Measurements from ENCODE around the gene NSDHL. TPM values are rescaled to one million over a fixed set of nuclear protein-coding genes. Genes with fewer than 3 reads are reported as not detected.
"Not testable (repeated sequence)": the region's sequence is repeated elsewhere in the genome, so short reads cannot be mapped to it uniquely, and the experiment has no call there.

NSDHL gene
- 10 to 100 TPM; 20.0 to 20.6 TPM for total RNA-seq

DNA sequence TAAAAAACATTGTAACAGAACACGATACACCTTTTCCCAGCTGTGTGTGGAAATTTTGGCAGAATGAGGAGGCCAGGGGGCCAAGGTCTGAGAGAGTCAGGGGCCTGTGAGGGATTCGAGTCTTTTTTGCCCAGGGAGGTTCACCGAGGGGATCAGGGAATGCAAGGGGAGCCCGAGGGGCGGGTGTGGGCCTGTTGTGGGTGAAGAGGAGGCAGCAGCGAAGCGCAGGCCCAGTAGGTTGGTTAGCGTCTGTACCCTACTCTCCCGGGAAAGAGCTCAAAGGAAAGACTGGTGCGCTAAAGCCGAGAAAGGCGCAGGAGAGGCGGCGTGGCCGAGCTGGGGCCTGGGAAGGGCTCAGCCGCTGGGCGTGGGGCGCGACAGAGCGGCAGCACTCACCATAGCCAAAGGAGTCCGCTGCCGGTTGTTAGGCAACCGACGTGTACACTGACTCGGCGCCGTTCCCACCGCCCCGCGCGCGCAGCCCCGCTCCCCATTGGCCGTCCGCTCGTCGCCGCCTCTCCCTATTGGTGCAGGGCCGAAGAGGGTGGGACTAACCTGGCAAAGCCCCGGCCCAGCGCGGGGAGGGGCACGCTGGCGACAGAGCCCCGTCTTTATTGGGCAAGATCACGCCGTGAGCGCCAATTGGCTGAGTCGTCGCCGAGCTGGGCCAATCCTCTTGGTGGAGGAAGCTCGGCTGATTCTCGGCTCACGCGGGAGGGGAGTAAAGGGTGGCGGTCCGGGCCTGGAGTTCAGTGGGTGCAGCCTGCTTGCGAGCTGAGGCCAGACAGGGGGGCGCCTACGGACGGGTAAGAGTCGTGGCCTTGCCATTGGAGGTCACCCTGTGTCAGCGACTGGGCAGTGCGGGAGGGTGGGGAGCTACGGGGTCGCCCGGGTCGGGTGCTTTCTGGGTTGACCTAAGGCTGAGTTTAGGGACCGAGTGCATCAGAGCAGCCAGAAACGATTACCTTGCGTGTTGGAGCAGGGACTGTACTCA is at the start of gene NSDHL, which contains the start of gene CETN2:
TSS of gene NSDHL (plus strand) at position 752 of the 994 bp plus-strand sequence. CDS start 15,262 bp downstream, outside the sequence.
TSS of gene CETN2 (minus strand) at position 446 of the 994 bp plus-strand sequence. CDS start at position 399, 47 bp downstream.
- Mint-ChIP-seq H3K4me3 (peak within 1 kb of the TSS; percentile 83), H3K27me3 (no peaks in the 10 kb centered on the region), H3K4me1 (peaks cover 19% of the 10 kb centered on the region), H3K36me3 (ENCODE audit: low read depth) (peaks cover 9% of the 10 kb centered on the region), H3K9me3 (ENCODE audit: low read depth) (no peaks in the 10 kb centered on the region), H3K27ac (peak within 1 kb of the TSS; percentile 78)
- DNase-seq (peak; percentile 96), ATAC-seq (peak; percentile 99)
- intact Hi-C loops (cut with DNase I, micrococcal nuclease) = loop anchor here (1.0 to 10.0 kb wide), 5 partner anchors 97 to 1932 kb away; partner anchors contain the start of genes CD99L2 (in 1 of the 2), HAUS7 (in 1 of the 2) and VMA21 (in 1 of the 2)
- ChIA-PET CTCF (interaction anchor here (0.6 kb wide), 1 partner anchor 28 kb away, joined by 3 read pairs; no protein-coding TSS in a partner anchor), POLR2A (interaction anchor here (0.6 to 1.4 kb wide), 2 partner anchors 10 to 885 kb away, joined by 3 to 6 read pairs; no protein-coding TSS in a partner anchor)

DNA sequence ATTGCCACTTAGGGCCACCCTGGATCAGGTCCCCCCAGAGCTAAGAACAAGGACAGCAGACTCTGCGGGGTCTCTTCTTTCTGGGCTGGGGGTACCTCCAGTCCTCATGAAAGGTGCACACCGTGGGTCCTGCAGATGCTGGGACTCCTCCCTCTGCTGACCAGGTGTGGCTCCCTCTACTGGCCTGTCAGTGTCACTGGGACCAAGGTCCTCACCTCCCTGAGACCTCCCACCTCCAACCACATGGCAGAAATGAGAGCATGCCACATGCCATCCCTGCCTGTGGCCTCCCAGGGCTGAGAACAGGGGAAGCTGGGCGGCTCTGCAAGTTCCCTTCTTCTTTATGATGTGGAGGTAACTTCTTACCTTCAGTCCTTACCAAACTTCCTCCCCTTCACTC is 43.8 kb upstream of the NSDHL start:
- H3K4me1 Mint-ChIP-seq; POLR2A ChIA-PET; CTCF ChIA-PET; intact Hi-C loops (cut with DNase I, micrococcal nuclease); H3K27me3 Mint-ChIP-seq; H3K27ac Mint-ChIP-seq; H3K36me3 Mint-ChIP-seq (ENCODE audit: low read depth); H3K9me3 Mint-ChIP-seq (ENCODE audit: low read depth); DNase-seq; H3K4me3 Mint-ChIP-seq: not testable (repeated sequence)
- ATAC-seq = peak; percentile 72

- Mint-ChIP-seq H3K9me3 (ENCODE audit: low read depth) (no peaks in the 10 kb centered on the region), H3K4me1 (no peaks in the 10 kb centered on the region), H3K27ac (no peak overlapping the region), H3K36me3 (ENCODE audit: low read depth) (no peaks in the 10 kb centered on the region), H3K4me3 (no peak overlapping the region), H3K27me3 (peaks cover 7% of the 10 kb centered on the region)
- ChIA-PET CTCF (no interaction called here), POLR2A (no interaction called here)
- intact Hi-C loops (cut with DNase I, micrococcal nuclease) = no loop called here
- DNase-seq (no peak), ATAC-seq (no peak)
Measured at GRCh38 chrX:152798945-152799344, 31.9 kb upstream of the NSDHL start.

- Mint-ChIP-seq H3K4me1 (peaks cover 4% of the 10 kb centered on the region), H3K27ac (no peak overlapping the region), H3K27me3 (peaks cover 11% of the 10 kb centered on the region), H3K9me3 (ENCODE audit: low read depth) (no peaks in the 10 kb centered on the region), H3K36me3 (ENCODE audit: low read depth) (no peaks in the 10 kb centered on the region), H3K4me3 (no peak overlapping the region)
- POLR2A ChIA-PET = no interaction called here
- DNase-seq = no peak
- CTCF ChIA-PET = no interaction called here
- intact Hi-C loops (cut with DNase I, micrococcal nuclease) = no loop called here
- ATAC-seq = peak; percentile 73
Measured at GRCh38 chrX:152806035-152806434, 24.8 kb upstream of the NSDHL start.

DNA sequence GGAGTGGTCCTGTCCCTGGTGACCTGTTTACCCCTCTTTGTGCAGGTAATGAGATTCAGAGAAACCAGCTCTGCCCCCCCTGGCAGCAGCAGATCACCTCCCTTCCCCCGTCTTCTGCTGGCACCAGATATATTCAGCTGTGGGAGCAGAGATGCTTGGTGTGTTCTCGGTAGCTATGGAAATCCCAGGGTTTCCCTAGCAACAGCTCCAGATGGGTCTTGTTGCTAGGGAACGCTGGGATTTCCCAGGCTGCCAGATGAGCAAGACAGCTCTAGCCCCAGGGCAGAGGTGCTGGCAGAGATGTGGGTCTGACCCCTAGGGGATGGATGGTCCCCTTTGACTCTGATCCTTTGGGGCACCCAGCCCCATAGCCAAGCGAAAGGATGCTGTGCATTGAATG is 20.5 kb upstream of the NSDHL start:
- no peaks in the 10 kb centered on the region for H3K9me3 Mint-ChIP-seq (ENCODE audit: low read depth)
- ATAC-seq (no peak), DNase-seq (no peak)
- POLR2A ChIA-PET = no interaction called here
- no peaks in the 10 kb centered on the region for H3K36me3 Mint-ChIP-seq (ENCODE audit: low read depth)
- no peak overlapping the region for H3K4me3 Mint-ChIP-seq
- intact Hi-C loops (cut with DNase I, micrococcal nuclease) = no loop called here
- H3K4me1 Mint-ChIP-seq = peaks cover 4% of the 10 kb centered on the region
- H3K27me3 Mint-ChIP-seq = peaks cover 6% of the 10 kb centered on the region
- no peak overlapping the region for H3K27ac Mint-ChIP-seq
- CTCF ChIA-PET = no interaction called here

GRCh38 chrX:152813206-152813605 is 17.7 kb upstream of the NSDHL start:
- Mint-ChIP-seq H3K4me3 (no peak overlapping the region), H3K27me3 (peaks cover 7% of the 10 kb centered on the region), H3K27ac (no peak overlapping the region), H3K9me3 (ENCODE audit: low read depth) (no peaks in the 10 kb centered on the region), H3K36me3 (ENCODE audit: low read depth) (no peaks in the 10 kb centered on the region), H3K4me1 (no peaks in the 10 kb centered on the region)
- intact Hi-C loops (cut with DNase I, micrococcal nuclease) = no loop called here
- ChIA-PET CTCF (no interaction called here), POLR2A (no interaction called here)
- ATAC-seq (no peak), DNase-seq (no peak)

DNA sequence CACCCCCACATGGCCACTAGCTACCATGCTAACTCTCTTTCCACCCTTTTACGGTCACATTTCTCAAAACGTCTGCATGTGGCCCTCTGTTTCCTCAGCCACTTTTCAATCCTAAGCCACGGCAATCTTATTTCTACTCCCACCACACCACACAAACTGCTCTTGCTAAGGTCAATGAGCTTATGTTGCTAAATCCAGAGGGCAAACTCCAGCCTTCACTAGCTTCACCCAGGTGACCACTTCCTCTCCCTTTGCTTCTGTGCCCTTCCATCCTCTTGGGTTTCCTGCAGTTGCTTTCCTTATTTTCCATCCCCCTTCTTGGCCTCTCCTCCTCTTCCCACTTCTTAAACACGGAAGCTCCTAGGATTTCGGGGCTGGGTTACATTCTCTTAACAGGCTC is 16.8 kb upstream of the NSDHL start:
- ChIA-PET CTCF (no interaction called here), POLR2A (no interaction called here)
- H3K4me1 Mint-ChIP-seq = no peaks in the 10 kb centered on the region
- H3K27ac Mint-ChIP-seq = no peak overlapping the region
- peaks cover 7% of the 10 kb centered on the region for H3K27me3 Mint-ChIP-seq
- no peak for ATAC-seq
- no peak overlapping the region for H3K4me3 Mint-ChIP-seq
- no peaks in the 10 kb centered on the region for H3K36me3 Mint-ChIP-seq (ENCODE audit: low read depth)
- DNase-seq = no peak
- intact Hi-C loops (cut with DNase I, micrococcal nuclease) = no loop called here
- H3K9me3 Mint-ChIP-seq (ENCODE audit: low read depth) = no peaks in the 10 kb centered on the region

- DNase-seq (peak; percentile 42), ATAC-seq (no peak)
- ChIA-PET CTCF (interaction anchor here (0.5 kb wide), 1 partner anchor 9 kb away, joined by 6 read pairs; no protein-coding TSS in a partner anchor), POLR2A (no interaction called here)
- no peak overlapping the region for H3K27ac Mint-ChIP-seq
- no peak overlapping the region for H3K4me3 Mint-ChIP-seq
- H3K9me3 Mint-ChIP-seq (ENCODE audit: low read depth) = no peaks in the 10 kb centered on the region
- peaks cover 8% of the 10 kb centered on the region for H3K27me3 Mint-ChIP-seq
- H3K36me3 Mint-ChIP-seq (ENCODE audit: low read depth) = no peaks in the 10 kb centered on the region
- intact Hi-C loops (cut with DNase I, micrococcal nuclease) = loop anchor here in 1 of 2 experiments (5.0 kb wide), 1 partner anchor 1065 kb away; no protein-coding TSS in a partner anchor
- H3K4me1 Mint-ChIP-seq = no peaks in the 10 kb centered on the region
Measured at GRCh38 chrX:152817078-152817764, 13.6 kb upstream of the NSDHL start.

- no peaks in the 10 kb centered on the region for H3K4me1 Mint-ChIP-seq
- H3K4me3 Mint-ChIP-seq = no peak overlapping the region
- no peak overlapping the region for H3K27ac Mint-ChIP-seq
- intact Hi-C loops (cut with DNase I, micrococcal nuclease) = loop anchor here in 1 of 2 experiments (5.0 kb wide), 1 partner anchor 1066 kb away; no protein-coding TSS in a partner anchor
- DNase-seq (no peak), ATAC-seq (no peak)
- ChIA-PET CTCF (no interaction called here), POLR2A (no interaction called here)
- peaks cover 8% of the 10 kb centered on the region for H3K27me3 Mint-ChIP-seq
- no peaks in the 10 kb centered on the region for H3K9me3 Mint-ChIP-seq (ENCODE audit: low read depth)
- no peaks in the 10 kb centered on the region for H3K36me3 Mint-ChIP-seq (ENCODE audit: low read depth)
Measured at GRCh38 chrX:152818356-152818755, 12.5 kb upstream of the NSDHL start.

GRCh38 chrX:152819266-152819665 is 11.6 kb upstream of the NSDHL start:
- Mint-ChIP-seq H3K27ac (no peak overlapping the region), H3K9me3 (ENCODE audit: low read depth) (no peaks in the 10 kb centered on the region), H3K4me3 (no peak overlapping the region), H3K36me3 (ENCODE audit: low read depth) (no peaks in the 10 kb centered on the region), H3K27me3 (peaks cover 8% of the 10 kb centered on the region), H3K4me1 (no peaks in the 10 kb centered on the region)
- ChIA-PET POLR2A (no interaction called here), CTCF (no interaction called here)
- intact Hi-C loops (cut with DNase I, micrococcal nuclease) = loop anchor here in 1 of 2 experiments (5.0 kb wide), 1 partner anchor 1067 kb away; no protein-coding TSS in a partner anchor
- DNase-seq = no peak
- ATAC-seq = no peak

GRCh38 chrX:152819732-152820131 is 11.1 kb upstream of the NSDHL start:
- intact Hi-C loops (cut with DNase I, micrococcal nuclease) = loop anchor here in 1 of 2 experiments (5.0 kb wide), 1 partner anchor 1067 kb away; no protein-coding TSS in a partner anchor
- CTCF ChIA-PET = no interaction called here
- Mint-ChIP-seq H3K4me3 (no peak overlapping the region), H3K36me3 (ENCODE audit: low read depth) (no peaks in the 10 kb centered on the region), H3K27me3 (peaks cover 8% of the 10 kb centered on the region), H3K27ac (no peak overlapping the region), H3K9me3 (ENCODE audit: low read depth) (no peaks in the 10 kb centered on the region), H3K4me1 (no peaks in the 10 kb centered on the region)
- DNase-seq = no peak
- POLR2A ChIA-PET = no interaction called here
- no peak for ATAC-seq

Data from activated CD4-positive, alpha-beta T cell treated with anti-CD3 and anti-CD28 coated beads for 36 hours (primary cell).